ENCODE results near the gene ELOVL6. TPM values are rescaled to one million over a fixed set of nuclear protein-coding genes. Genes with fewer than 3 reads are reported as not detected.

Gene ELOVL6
- total RNA-seq, 1 experiment from 2014 or later: 38.7 TPM

DNA sequence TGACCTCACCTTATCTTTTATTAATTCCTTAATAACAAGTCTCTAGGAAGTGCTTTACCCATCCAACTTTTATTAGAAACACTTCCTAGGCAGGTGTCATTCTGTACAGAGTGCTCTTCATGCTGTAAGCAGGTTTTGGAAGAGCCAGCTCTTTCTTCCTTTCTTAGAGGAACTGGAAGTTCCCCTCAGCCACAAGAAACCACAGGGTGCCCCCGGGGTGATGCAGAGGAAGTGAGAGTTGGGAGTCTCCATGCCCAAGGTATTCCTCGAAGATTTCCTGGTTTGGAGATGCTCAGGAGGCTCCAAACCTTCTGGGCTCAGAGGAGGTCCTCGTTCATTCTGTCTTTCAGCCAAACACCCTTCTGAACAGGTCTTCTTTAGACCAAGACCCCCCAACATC is 201.9 kb downstream of the ELOVL6 start:
- Histone ChIP-seq H4K20me1 (ENCODE audit: insufficient read depth) (no peaks in the 10 kb centered on the region), H3K4me2 (ENCODE audit: low read length) (no peak overlapping the region), H3K9me3 (ENCODE audit: control insufficient read depth in 1 of 2, insufficient read depth in 1 of 2, low read depth in 1 of 2, low read length in 2 of 2) (no peaks in the 10 kb centered on the region), H3K79me2 (ENCODE audit: insufficient read depth, low read length) (no peaks in the 10 kb centered on the region), H3K4me3 (replicated peaks in 1 of 2; ENCODE audit: low read depth in 1 of 2, low read length in 2 of 2) (no peak overlapping the region), H3K9me2 (ENCODE audit: insufficient read depth) (no peaks in the 10 kb centered on the region), H3K27ac (ENCODE audit: low read depth, low read length) (no peak overlapping the region), H3K9ac (ENCODE audit: low read length) (no peak overlapping the region), H2AFZ (ENCODE audit: low read depth, low read length, poor library complexity, severe bottlenecking) (no peak overlapping the region), H3K27me3 (ENCODE audit: insufficient read depth, low read length) (no peaks in the 10 kb centered on the region), H3K4me1 (ENCODE audit: control insufficient read depth in 1 of 2, insufficient read depth in 2 of 2, low read length in 2 of 2) (no peaks in the 10 kb centered on the region), H3K36me3 (ENCODE audit: control insufficient read depth in 1 of 2, insufficient read depth in 2 of 2, low read length in 2 of 2) (no peaks in the 10 kb centered on the region)
- TF ChIP-seq TCF7L2 (IDR thresholded peaks at IDR 0.05; ENCODE audit: borderline replicate concordance, extremely low read depth, insufficient read depth, insufficient read length) (no peak), SP1 (IDR thresholded peaks at IDR 0.05; ENCODE audit: low read depth) (no peak), ZNF274 (IDR thresholded peaks at IDR 0.05; ENCODE audit: low read depth, low read length) (no peak), RAD21 (IDR thresholded peaks at IDR 0.05; ENCODE audit: low read depth) (no peak), ELF1 (IDR thresholded peaks at IDR 0.05; ENCODE audit: borderline replicate concordance, low read depth) (no peak), EZH2 (IDR thresholded peaks at IDR 0.05) (no peak), YY1 (IDR thresholded peaks at IDR 0.05; ENCODE audit: extremely low read depth, insufficient replicate concordance, low read depth, low read length) (no peak), SIN3A (IDR thresholded peaks at IDR 0.05; ENCODE audit: low read depth) (no peak), POLR2AphosphoS5 (IDR thresholded peaks at IDR 0.05; ENCODE audit: low read depth, low read length) (no peak), FOSL1 (IDR thresholded peaks at IDR 0.05; ENCODE audit: low read depth) (no peak), EGR1 (IDR thresholded peaks at IDR 0.05; ENCODE audit: low read depth) (no peak), POLR2A (IDR thresholded peaks at IDR 0.05; ENCODE audit: borderline replicate concordance, extremely low read depth, insufficient read depth, insufficient read length) (no peak), CEBPB (IDR thresholded peaks at IDR 0.05; ENCODE audit: low read depth) (no peak), EZH2phosphoT487 (IDR thresholded peaks at IDR 0.05; ENCODE audit: borderline replicate concordance) (no peak), ZFX (IDR thresholded peaks at IDR 0.05) (no peak), JUND (IDR thresholded peaks at IDR 0.05) (no peak)
- TF ChIP-seq, protein P1, sequence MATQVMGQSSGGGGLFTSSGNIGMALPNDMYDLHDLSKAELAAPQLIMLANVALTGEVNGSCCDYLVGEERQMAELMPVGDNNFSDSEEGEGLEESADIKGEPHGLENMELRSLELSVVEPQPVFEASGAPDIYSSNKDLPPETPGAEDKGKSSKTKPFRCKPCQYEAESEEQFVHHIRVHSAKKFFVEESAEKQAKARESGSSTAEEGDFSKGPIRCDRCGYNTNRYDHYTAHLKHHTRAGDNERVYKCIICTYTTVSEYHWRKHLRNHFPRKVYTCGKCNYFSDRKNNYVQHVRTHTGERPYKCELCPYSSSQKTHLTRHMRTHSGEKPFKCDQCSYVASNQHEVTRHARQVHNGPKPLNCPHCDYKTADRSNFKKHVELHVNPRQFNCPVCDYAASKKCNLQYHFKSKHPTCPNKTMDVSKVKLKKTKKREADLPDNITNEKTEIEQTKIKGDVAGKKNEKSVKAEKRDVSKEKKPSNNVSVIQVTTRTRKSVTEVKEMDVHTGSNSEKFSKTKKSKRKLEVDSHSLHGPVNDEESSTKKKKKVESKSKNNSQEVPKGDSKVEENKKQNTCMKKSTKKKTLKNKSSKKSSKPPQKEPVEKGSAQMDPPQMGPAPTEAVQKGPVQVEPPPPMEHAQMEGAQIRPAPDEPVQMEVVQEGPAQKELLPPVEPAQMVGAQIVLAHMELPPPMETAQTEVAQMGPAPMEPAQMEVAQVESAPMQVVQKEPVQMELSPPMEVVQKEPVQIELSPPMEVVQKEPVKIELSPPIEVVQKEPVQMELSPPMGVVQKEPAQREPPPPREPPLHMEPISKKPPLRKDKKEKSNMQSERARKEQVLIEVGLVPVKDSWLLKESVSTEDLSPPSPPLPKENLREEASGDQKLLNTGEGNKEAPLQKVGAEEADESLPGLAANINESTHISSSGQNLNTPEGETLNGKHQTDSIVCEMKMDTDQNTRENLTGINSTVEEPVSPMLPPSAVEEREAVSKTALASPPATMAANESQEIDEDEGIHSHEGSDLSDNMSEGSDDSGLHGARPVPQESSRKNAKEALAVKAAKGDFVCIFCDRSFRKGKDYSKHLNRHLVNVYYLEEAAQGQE (IDR thresholded peaks at IDR 0.05; ENCODE audit: low read depth): no peak
- TF ChIP-seq, protein P2, sequence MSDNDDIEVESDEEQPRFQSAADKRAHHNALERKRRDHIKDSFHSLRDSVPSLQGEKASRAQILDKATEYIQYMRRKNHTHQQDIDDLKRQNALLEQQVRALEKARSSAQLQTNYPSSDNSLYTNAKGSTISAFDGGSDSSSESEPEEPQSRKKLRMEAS (IDR thresholded peaks at IDR 0.05): no peak
- TF ChIP-seq, protein P3, sequence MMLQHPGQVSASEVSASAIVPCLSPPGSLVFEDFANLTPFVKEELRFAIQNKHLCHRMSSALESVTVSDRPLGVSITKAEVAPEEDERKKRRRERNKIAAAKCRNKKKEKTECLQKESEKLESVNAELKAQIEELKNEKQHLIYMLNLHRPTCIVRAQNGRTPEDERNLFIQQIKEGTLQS (IDR thresholded peaks at IDR 0.05): no peak
- no TSS peak for BruUV-seq (replicated peaks)
- POLR2A ChIA-PET: no interaction called here
- intact Hi-C loops (cut with micrococcal nuclease): loop anchor here (10.0 kb wide), 2 partner anchors 1288 to 1938 kb away; no protein-coding TSS in a partner anchor
- DNase-seq (ENCODE audit: low read depth, low spot score) (no peak), ATAC-seq (no peak)
- CTCF ChIA-PET: interaction anchor here (1.4 to 3.4 kb wide), 3 partner anchors 347 to 521 kb away, joined by 5 to 37 read pairs (median 22); no protein-coding TSS in a partner anchor
- RAD21 ChIA-PET (ENCODE audit: low non-redundant PET in 1 of 2, low total read pairs in 2 of 2, uncharacterized antibody in 2 of 2, unreplicated experiment in 2 of 2): no interaction called here
